Activated CD4-positive, CD25-positive, alpha-beta regulatory T cell treated with anti-CD3 and anti-CD28 coated beads, Interleukin-2, amount 50 U/mL, for 16 hours (primary cell): Measurements from ENCODE around the gene DPYSL5.
"Not testable (repeated sequence)": the region's sequence is repeated elsewhere in the genome, so short reads cannot be mapped to it uniquely, and the experiment has no call there.

Experiments used
- DNase-seq: peaks from one replicate; pipeline ENCODE4 v3.0.0-alpha.2; 2020; ENCODE audit warnings: low read depth, low spot score

Gene DPYSL5

GRCh38 chr2:26847655-26848335 is at the start of gene DPYSL5:
Gene DPYSL5, plus strand, starts transcription at chr2:26848132. Its CDS starts 50,368 bp downstream, at chr2:26898500.
- DNase-seq = no peak

- DNase-seq = no peak
Measured at GRCh38 chr2:26801328-26801727, 46.6 kb upstream of the DPYSL5 start.

GRCh38 chr2:26801796-26802195 is 46.1 kb upstream of the DPYSL5 start:
- no peak for DNase-seq

- DNase-seq = no peak
Measured at GRCh38 chr2:26805241-26805676, 42.7 kb upstream of the DPYSL5 start.

GRCh38 chr2:26807788-26808460 is 40.0 kb upstream of the DPYSL5 start:
- DNase-seq = no peak

- DNase-seq = no peak
Measured at GRCh38 chr2:26809211-26809610, 38.7 kb upstream of the DPYSL5 start.

GRCh38 chr2:26809876-26810577 is 37.9 kb upstream of the DPYSL5 start:
- DNase-seq = no peak

GRCh38 chr2:26811261-26811660 is 36.7 kb upstream of the DPYSL5 start:
- DNase-seq = no peak

GRCh38 chr2:26811791-26812694 is 35.9 kb upstream of the DPYSL5 start:
- no peak for DNase-seq

GRCh38 chr2:26812731-26813130 is 35.2 kb upstream of the DPYSL5 start:
- no peak for DNase-seq

GRCh38 chr2:26814072-26814765 is 33.7 kb upstream of the DPYSL5 start:
- DNase-seq = not testable (repeated sequence)

- DNase-seq = no peak
Measured at GRCh38 chr2:26816893-26817292, 31.0 kb upstream of the DPYSL5 start.

- DNase-seq = no peak
Measured at GRCh38 chr2:26818255-26818654, 29.7 kb upstream of the DPYSL5 start.

GRCh38 chr2:26818972-26819371 is 29.0 kb upstream of the DPYSL5 start:
- DNase-seq = no peak

- DNase-seq = no peak
Measured at GRCh38 chr2:26820932-26821331, 27.0 kb upstream of the DPYSL5 start.

- no peak for DNase-seq
Measured at GRCh38 chr2:26822877-26823276, 25.1 kb upstream of the DPYSL5 start.

- no peak for DNase-seq
Measured at GRCh38 chr2:26838121-26838906, 9.6 kb upstream of the DPYSL5 start.

- no peak for DNase-seq
Measured at GRCh38 chr2:26840937-26841610, 6.9 kb upstream of the DPYSL5 start.

- DNase-seq = no peak
Measured at GRCh38 chr2:26843041-26843440, 4.9 kb upstream of the DPYSL5 start.

GRCh38 chr2:26845021-26845420 is 2.9 kb upstream of the DPYSL5 start:
- DNase-seq = no peak
